HG02870 (cell line): ENCODE data around the gene PTPN20.
"Not testable (repeated sequence)": the region's sequence is repeated elsewhere in the genome, so short reads cannot be mapped to it uniquely, and the experiment has no call there.

Experiments
- ATAC-seq: cut with Tn5 transposase; IDR thresholded peaks from one replicate; pipeline ENCODE4 v1.9.1; 2021; ENCODE audit warnings: mild to moderate bottlenecking, moderate library complexity; ENCODE audit not compliant: unreplicated experiment

Gene PTPN20

GRCh38 chr10:46911144-46911876 is at the start of gene PTPN20:
PTPN20 (plus strand) TSS chr10:46911428; CDS start chr10:46932500, 21,072 bp downstream.
- ATAC-seq, result not testable (repeated sequence)

- not testable (repeated sequence) for ATAC-seq
Observed at GRCh38 chr10:46869716-46870115, 41.5 kb upstream of the PTPN20 start.

GRCh38 chr10:46871583-46871982 is 39.6 kb upstream of the PTPN20 start:
- not testable (repeated sequence) for ATAC-seq

- not testable (repeated sequence) for ATAC-seq
Observed at GRCh38 chr10:46875304-46875703, 35.9 kb upstream of the PTPN20 start.

GRCh38 chr10:46876773-46877172 is 34.5 kb upstream of the PTPN20 start:
- not testable (repeated sequence) for ATAC-seq

GRCh38 chr10:46878761-46879160 is 32.5 kb upstream of the PTPN20 start:
- ATAC-seq, result not testable (repeated sequence)

GRCh38 chr10:46890813-46891611 is 20.2 kb upstream of the PTPN20 start:
- not testable (repeated sequence) for ATAC-seq

GRCh38 chr10:46896762-46897692 is 14.2 kb upstream of the PTPN20 start:
- not testable (repeated sequence) for ATAC-seq

- not testable (repeated sequence) for ATAC-seq
Observed at GRCh38 chr10:46901247-46901646, 10.0 kb upstream of the PTPN20 start.

- not testable (repeated sequence) for ATAC-seq
Observed at GRCh38 chr10:46903874-46904273, 7.4 kb upstream of the PTPN20 start.

- ATAC-seq, result not testable (repeated sequence)
Observed at GRCh38 chr10:46906359-46906758, 4.9 kb upstream of the PTPN20 start.

- not testable (repeated sequence) for ATAC-seq
Observed at GRCh38 chr10:46907185-46908117, 3.8 kb upstream of the PTPN20 start.

- ATAC-seq, result not testable (repeated sequence)
Observed at GRCh38 chr10:46922498-46922897, 11.3 kb downstream of the PTPN20 start.

GRCh38 chr10:46925156-46925555 is 13.9 kb downstream of the PTPN20 start:
- not testable (repeated sequence) for ATAC-seq

- ATAC-seq, result not testable (repeated sequence)
Observed at GRCh38 chr10:46925853-46926252, 14.6 kb downstream of the PTPN20 start.

GRCh38 chr10:46928810-46929209 is 17.6 kb downstream of the PTPN20 start:
- ATAC-seq, result not testable (repeated sequence)

- ATAC-seq, result not testable (repeated sequence)
Observed at GRCh38 chr10:46932383-46932782, 21.2 kb downstream of the PTPN20 start.

GRCh38 chr10:46941091-46941490 is 29.9 kb downstream of the PTPN20 start:
- ATAC-seq, result not testable (repeated sequence)

GRCh38 chr10:46948687-46949518 is 37.7 kb downstream of the PTPN20 start:
- not testable (repeated sequence) for ATAC-seq
